HEK293 (cell line): ENCODE data around the gene MMP14.
A peak's percentile ranks its signal among the peaks of the same experiment; 100 is the strongest.

Source experiments
- CTCF ChIA-PET: fragments of 350-600 bp; formaldehyde crosslinking; extraction: SDS; loops from one replicate; lab custom pipeline; 2021; ENCODE audit warnings: antibody characterized with exemption; lab: Yijun Ruan, JAX
- POLR2A ChIA-PET: fragments of 300-600 bp; formaldehyde crosslinking; extraction: SDS; loops from one replicate; lab custom pipeline; 2020; ENCODE audit warnings: antibody characterized with exemption, inconsistent platforms; lab: Yijun Ruan, JAX
- H3K27ac ChIP-seq: fragments of 200-500 bp; sonication (Bioruptor generic); 2 replicates; pipeline ENCODE4 v1.5.1; 2014; ENCODE audit warnings: low read depth, low read length, control low read depth, inconsistent platforms; ENCODE audit errors: extremely low read depth
- H3K36me3 ChIP-seq, 2 experiments: fragments of 200-500 bp in 1 of 2; sonication (Bioruptor generic) in 1 of 2; 1 replicate in 1 of 2; 2 replicates in 1 of 2; pipeline ENCODE4 v1.5.1; 2014 to 2017; ENCODE audit warnings: inconsistent platforms in 2 of 2, low read length in 2 of 2; ENCODE audit not compliant: control insufficient read depth in 2 of 2, insufficient read depth in 1 of 2
- H3K4me1 ChIP-seq: fragments of 200-500 bp; sonication (Bioruptor generic); 2 replicates; pipeline ENCODE4 v1.5.1; 2014; ENCODE audit warnings: mild to moderate bottlenecking, low read length, inconsistent platforms; ENCODE audit not compliant: control insufficient read depth, insufficient read depth
- H3K4me3 ChIP-seq: 2 replicates; pipeline ENCODE4 v1.5.1; 2011; ENCODE audit warnings: low read depth, mild to moderate bottlenecking, control low read depth, low read length, moderate library complexity
- H3K9me3 ChIP-seq: fragments of 200-500 bp; sonication (Bioruptor generic); 2 replicates; pipeline ENCODE4 v1.5.1; 2014; ENCODE audit warnings: low read depth, low read length, inconsistent platforms; ENCODE audit not compliant: control insufficient read depth, insufficient read depth
- BCL11B ChIP-seq: fragments of 450-650 bp; formaldehyde crosslinking; IDR thresholded peaks from 2 replicates; pipeline ENCODE4 v1.5.1; 2016; ENCODE audit warnings: low read depth, missing biosample characterization, missing genetic modification characterization
- KLF1 ChIP-seq: fragments of 450-650 bp; formaldehyde crosslinking; IDR thresholded peaks from 2 replicates; pipeline ENCODE4 v1.5.1; 2016; ENCODE audit warnings: missing biosample characterization, missing genetic modification characterization
- MYNN ChIP-seq: fragments of 450-650 bp; formaldehyde crosslinking; IDR thresholded peaks from 2 replicates; pipeline ENCODE4 v1.5.1; 2016; ENCODE audit warnings: missing biosample characterization, missing genetic modification characterization, borderline replicate concordance
- RBAK ChIP-seq: fragments of 450-650 bp; formaldehyde crosslinking; IDR thresholded peaks from 2 replicates; pipeline ENCODE4 v1.5.1; 2016; ENCODE audit warnings: missing biosample characterization, missing genetic modification characterization
- ZBTB17 ChIP-seq: fragments of 450-650 bp; formaldehyde crosslinking; IDR thresholded peaks from 2 replicates; pipeline ENCODE4 v1.5.1; 2016; ENCODE audit warnings: missing biosample characterization, missing genetic modification characterization
- ZBTB48 ChIP-seq: fragments of 450-650 bp; formaldehyde crosslinking; IDR thresholded peaks from 2 replicates; pipeline ENCODE4 v1.5.1; 2016; ENCODE audit warnings: missing biosample characterization, missing genetic modification characterization
- ZNF112 ChIP-seq: fragments of 450-650 bp; formaldehyde crosslinking; IDR thresholded peaks from 2 replicates; pipeline ENCODE4 v1.5.0; 2017; ENCODE audit warnings: missing biosample characterization, missing genetic modification characterization
- ZNF19 ChIP-seq: fragments of 450-650 bp; formaldehyde crosslinking; IDR thresholded peaks from 2 replicates; pipeline ENCODE4; 2016; ENCODE audit warnings: missing biosample characterization, missing genetic modification characterization, low read depth
- ZNF23 ChIP-seq: fragments of 450-650 bp; formaldehyde crosslinking; IDR thresholded peaks from 2 replicates; pipeline ENCODE4 v1.5.1; 2016; ENCODE audit warnings: missing biosample characterization, missing genetic modification characterization, borderline replicate concordance
- ZNF292 ChIP-seq: fragments of 450-650 bp; formaldehyde crosslinking; IDR thresholded peaks from 2 replicates; pipeline ENCODE4 v1.5.1; 2016; ENCODE audit warnings: low read depth, missing biosample characterization, missing genetic modification characterization, borderline replicate concordance
- ZNF548 ChIP-seq: fragments of 450-650 bp; formaldehyde crosslinking; IDR thresholded peaks from 2 replicates; pipeline ENCODE4 v1.5.1; 2016; ENCODE audit warnings: missing biosample characterization, missing genetic modification characterization
- ZNF555 ChIP-seq: fragments of 450-650 bp; formaldehyde crosslinking; conservative IDR thresholded peaks from 2 replicates; pipeline ENCODE4 v1.5.1; 2017; ENCODE audit warnings: missing biosample characterization, mild to moderate bottlenecking, missing genetic modification characterization, inconsistent platforms
- ZNF600 ChIP-seq: fragments of 450-650 bp; formaldehyde crosslinking; IDR thresholded peaks from 2 replicates; pipeline ENCODE4 v1.5.1; 2016; ENCODE audit warnings: missing biosample characterization, missing genetic modification characterization
- ZNF624 ChIP-seq: fragments of 450-650 bp; formaldehyde crosslinking; IDR thresholded peaks from 2 replicates; pipeline ENCODE4 v1.5.1; 2017; ENCODE audit warnings: missing biosample characterization, missing genetic modification characterization
- ZNF768 ChIP-seq: fragments of 450-650 bp; formaldehyde crosslinking; IDR thresholded peaks from 2 replicates; pipeline ENCODE4 v1.5.1; 2018; ENCODE audit warnings: missing biosample characterization, mild to moderate bottlenecking, missing genetic modification characterization
- ZNF777 ChIP-seq: fragments of 450-650 bp; formaldehyde crosslinking; IDR thresholded peaks from 2 replicates; pipeline ENCODE4 v1.5.1; 2017; ENCODE audit warnings: missing biosample characterization, missing genetic modification characterization, borderline replicate concordance
- ZSCAN16 ChIP-seq: fragments of 450-650 bp; formaldehyde crosslinking; IDR thresholded peaks from 2 replicates; pipeline ENCODE4 v1.5.1; 2016; ENCODE audit warnings: missing biosample characterization, missing genetic modification characterization
- TF ChIP-seq, protein P1 (sequence below): fragments of 450-650 bp; formaldehyde crosslinking; IDR thresholded peaks from 2 replicates; pipeline ENCODE4 v1.5.1; 2016; ENCODE audit warnings: missing biosample characterization, missing genetic modification characterization
- TF ChIP-seq, protein P2 (sequence below): fragments of 450-650 bp; formaldehyde crosslinking; optimal IDR thresholded peaks from 2 replicates; pipeline ENCODE3; 2016; ENCODE audit warnings: missing biosample characterization, mild to moderate bottlenecking, missing genetic modification characterization
- TF ChIP-seq, protein P3 (sequence below): fragments of 450-650 bp; formaldehyde crosslinking; IDR thresholded peaks from 2 replicates; pipeline ENCODE4 v1.5.1; 2017; ENCODE audit warnings: missing biosample characterization, missing genetic modification characterization
- TF ChIP-seq, protein P4 (sequence below): fragments of 450-650 bp; formaldehyde crosslinking; IDR thresholded peaks from 2 replicates; pipeline ENCODE4 v1.5.1; 2016; ENCODE audit warnings: missing biosample characterization, missing genetic modification characterization, borderline replicate concordance

MMP14 gene

DNA sequence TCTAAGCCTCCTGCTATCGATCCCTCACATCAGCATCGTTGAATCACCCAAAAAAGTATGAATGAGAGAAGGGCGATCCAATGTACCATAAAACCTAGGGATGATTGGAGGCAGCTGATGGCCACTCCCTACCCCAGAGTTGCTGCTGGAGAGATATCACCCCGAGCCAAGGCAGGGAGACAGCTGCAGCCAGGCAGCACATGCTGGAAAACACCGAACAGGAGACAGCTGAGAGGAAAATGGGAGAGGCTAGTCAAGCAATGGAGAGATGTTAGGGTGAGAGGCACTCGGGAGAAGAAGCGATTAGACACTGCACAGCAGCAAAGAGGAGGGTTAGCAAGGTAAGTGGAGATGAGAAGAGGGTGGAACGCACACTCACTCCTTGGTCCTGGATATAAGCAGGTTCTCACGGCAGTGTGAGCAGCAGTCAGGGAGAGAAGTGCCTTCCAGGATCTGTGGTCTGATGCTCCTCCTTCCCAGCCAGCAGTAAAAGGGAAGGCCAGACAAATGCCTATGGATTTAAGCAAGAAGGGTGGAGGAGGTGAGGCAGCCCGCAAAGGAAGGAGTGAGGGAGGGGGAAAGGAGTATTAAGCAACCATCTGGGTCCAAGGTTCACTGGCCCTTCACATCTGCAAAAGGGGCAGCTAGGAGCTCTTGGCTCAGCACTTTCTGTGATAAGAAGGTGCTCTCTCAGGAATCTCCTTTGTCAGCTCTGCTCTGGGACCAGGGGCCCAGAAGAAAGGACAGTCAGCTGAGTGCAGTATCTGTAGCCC lies 21.3 kb upstream of the MMP14 start, which contains the start of gene SLC7A7:
TSS of gene SLC7A7 (minus strand) at position 495 of the 773 bp plus-strand sequence. CDS start 2,037 bp downstream, outside the sequence.
- Histone ChIP-seq H3K27ac (no peak within 1 kb of the TSS), H3K36me3 (no peaks in the 10 kb centered on the region), H3K4me3 (no peak within 1 kb of the TSS)
- TF ChIP-seq, protein P1, sequence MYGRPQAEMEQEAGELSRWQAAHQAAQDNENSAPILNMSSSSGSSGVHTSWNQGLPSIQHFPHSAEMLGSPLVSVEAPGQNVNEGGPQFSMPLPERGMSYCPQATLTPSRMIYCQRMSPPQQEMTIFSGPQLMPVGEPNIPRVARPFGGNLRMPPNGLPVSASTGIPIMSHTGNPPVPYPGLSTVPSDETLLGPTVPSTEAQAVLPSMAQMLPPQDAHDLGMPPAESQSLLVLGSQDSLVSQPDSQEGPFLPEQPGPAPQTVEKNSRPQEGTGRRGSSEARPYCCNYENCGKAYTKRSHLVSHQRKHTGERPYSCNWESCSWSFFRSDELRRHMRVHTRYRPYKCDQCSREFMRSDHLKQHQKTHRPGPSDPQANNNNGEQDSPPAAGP (tag by site-specific recombination) = peak; percentile 66; the same call in 1 of the 2 replicates
- no peak for TF ChIP-seq MYNN (tag by site-specific recombination)
- TF ChIP-seq BCL11B (tag by site-specific recombination) = no peak
- no peak for TF ChIP-seq ZNF777 (tag by site-specific recombination)
- peak; percentile 97 for TF ChIP-seq ZBTB17 (tag by site-specific recombination)
- TF ChIP-seq ZNF19 = no peak
- TF ChIP-seq, all 188 proteins: peak for 2
- no peaks in the 10 kb centered on the region for H3K4me1 ChIP-seq
- CTCF ChIA-PET = interaction anchor here (0.5 to 2.0 kb wide), 4 partner anchors 17 to 102 kb away, joined by 3 to 4 read pairs (median 4); no protein-coding TSS in a partner anchor
- POLR2A ChIA-PET = interaction anchor here (1.1 kb wide), 1 partner anchor 49 kb away, joined by 3 read pairs; the partner anchor contains the start of gene OXA1L
- H3K9me3 ChIP-seq = no peaks in the 10 kb centered on the region

DNA sequence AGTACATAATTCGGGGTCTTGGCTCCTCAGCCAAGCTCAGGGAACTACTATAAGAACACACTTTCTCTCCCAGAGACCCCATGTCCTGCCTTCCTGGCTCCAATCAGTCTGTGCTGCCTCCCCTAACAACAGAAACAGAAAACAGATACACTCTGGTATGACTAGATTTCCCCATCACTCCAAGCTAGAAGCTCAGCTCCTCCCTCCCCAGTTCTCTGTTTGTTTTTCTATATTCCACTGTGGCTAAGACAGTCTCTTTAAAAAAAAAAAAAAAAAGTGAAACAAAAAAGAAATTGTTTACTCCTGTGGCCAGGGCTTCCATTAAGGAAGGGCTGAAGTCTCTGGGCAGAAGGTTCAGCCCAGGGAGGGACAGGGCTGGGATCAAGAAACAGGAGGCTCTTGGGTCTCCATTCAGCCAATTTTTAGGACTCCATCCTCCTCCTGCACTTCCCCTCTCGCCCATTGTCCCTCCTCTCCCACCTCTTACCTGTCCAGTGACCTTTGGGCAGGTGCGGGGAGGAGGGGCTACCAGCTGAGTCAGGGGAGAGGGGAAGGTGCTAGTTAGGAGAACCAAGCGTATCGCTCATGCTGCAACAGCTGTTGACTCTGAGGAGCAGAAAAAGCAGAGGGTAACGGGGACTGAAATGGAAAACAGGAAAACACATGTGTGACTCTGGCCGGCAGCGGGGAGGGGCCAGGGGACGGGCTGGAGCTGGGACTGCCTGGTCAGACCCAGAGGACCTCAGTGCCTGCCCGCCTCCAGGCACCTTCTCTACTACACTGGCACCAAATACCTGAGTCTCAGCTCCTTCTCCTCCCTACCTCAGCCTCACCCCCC lies 17.0 kb upstream of the MMP14 start:
- POLR2A ChIA-PET = interaction anchor here (0.7 kb wide), 1 partner anchor 24 kb away, joined by 4 read pairs; no protein-coding TSS in a partner anchor
- TF ChIP-seq KLF1 = no peak
- TF ChIP-seq, protein P2, sequence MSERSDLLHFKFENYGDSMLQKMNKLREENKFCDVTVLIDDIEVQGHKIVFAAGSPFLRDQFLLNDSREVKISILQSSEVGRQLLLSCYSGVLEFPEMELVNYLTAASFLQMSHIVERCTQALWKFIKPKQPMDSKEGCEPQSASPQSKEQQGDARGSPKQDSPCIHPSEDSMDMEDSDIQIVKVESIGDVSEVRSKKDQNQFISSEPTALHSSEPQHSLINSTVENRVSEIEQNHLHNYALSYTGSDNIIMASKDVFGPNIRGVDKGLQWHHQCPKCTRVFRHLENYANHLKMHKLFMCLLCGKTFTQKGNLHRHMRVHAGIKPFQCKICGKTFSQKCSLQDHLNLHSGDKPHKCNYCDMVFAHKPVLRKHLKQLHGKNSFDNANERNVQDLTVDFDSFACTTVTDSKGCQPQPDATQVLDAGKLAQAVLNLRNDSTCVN = no peak
- no peak for TF ChIP-seq ZNF768 (tag by site-specific recombination)
- TF ChIP-seq ZBTB48 (tag by site-specific recombination) = no peak
- no peak for TF ChIP-seq ZNF548 (tag by site-specific recombination)
- no peak for TF ChIP-seq ZNF600
- TF ChIP-seq ZNF23 = no peak
- TF ChIP-seq ZNF555 (tag by site-specific recombination) = no peak
- TF ChIP-seq, protein P3, sequence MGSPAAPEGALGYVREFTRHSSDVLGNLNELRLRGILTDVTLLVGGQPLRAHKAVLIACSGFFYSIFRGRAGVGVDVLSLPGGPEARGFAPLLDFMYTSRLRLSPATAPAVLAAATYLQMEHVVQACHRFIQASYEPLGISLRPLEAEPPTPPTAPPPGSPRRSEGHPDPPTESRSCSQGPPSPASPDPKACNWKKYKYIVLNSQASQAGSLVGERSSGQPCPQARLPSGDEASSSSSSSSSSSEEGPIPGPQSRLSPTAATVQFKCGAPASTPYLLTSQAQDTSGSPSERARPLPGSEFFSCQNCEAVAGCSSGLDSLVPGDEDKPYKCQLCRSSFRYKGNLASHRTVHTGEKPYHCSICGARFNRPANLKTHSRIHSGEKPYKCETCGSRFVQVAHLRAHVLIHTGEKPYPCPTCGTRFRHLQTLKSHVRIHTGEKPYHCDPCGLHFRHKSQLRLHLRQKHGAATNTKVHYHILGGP (tag by site-specific recombination) = no peak

DNA sequence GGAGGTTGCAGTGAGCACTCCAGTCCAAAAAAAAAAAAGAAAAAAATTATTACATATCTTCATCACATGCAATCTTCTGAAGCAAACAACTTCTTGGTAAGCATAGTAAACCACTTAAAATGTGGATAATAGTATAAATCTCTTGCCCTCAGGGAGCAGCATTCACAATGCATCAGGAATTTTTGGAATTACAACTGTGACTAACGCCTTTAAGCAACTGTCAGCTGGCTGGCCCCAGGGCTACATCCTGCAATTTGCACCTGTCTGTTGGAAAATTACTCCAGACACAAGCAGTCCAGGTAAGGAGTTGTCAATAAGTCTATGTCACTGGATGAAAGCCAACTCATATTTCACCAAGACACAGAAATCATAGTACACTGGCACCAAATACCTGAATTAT lies 15.7 kb upstream of the MMP14 start:
- CTCF ChIA-PET = interaction anchor here (0.7 to 4.7 kb wide), 7 partner anchors 8 to 250 kb away, joined by 3 to 115 read pairs (median 5); partner anchors contain the start of gene MRPL52
- Histone ChIP-seq H3K27ac (no peak overlapping the region), H3K9me3 (no peaks in the 10 kb centered on the region), H3K4me1 (peaks cover 2% of the 10 kb centered on the region; the same call in 1 of the 2 replicates), H3K4me3 (no peak overlapping the region)
- TF ChIP-seq ZNF624 (tag by site-specific recombination) = no peak
- no peak for TF ChIP-seq RBAK (tag by site-specific recombination)
- no peak for TF ChIP-seq ZSCAN16
- TF ChIP-seq, protein P4, sequence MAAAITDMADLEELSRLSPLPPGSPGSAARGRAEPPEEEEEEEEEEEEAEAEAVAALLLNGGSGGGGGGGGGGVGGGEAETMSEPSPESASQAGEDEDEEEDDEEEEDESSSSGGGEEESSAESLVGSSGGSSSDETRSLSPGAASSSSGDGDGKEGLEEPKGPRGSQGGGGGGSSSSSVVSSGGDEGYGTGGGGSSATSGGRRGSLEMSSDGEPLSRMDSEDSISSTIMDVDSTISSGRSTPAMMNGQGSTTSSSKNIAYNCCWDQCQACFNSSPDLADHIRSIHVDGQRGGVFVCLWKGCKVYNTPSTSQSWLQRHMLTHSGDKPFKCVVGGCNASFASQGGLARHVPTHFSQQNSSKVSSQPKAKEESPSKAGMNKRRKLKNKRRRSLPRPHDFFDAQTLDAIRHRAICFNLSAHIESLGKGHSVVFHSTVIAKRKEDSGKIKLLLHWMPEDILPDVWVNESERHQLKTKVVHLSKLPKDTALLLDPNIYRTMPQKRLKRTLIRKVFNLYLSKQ (tag by site-specific recombination) = no peak
- no peak for TF ChIP-seq ZNF112 (tag by site-specific recombination)
- TF ChIP-seq ZNF292 (tag by site-specific recombination) = no peak
- TF ChIP-seq, all 188 proteins: peak for 0
- no peaks in the 10 kb centered on the region for H3K36me3 ChIP-seq
- POLR2A ChIA-PET = interaction anchor here (0.6 kb wide), 1 partner anchor 14 kb away, joined by 3 read pairs; no protein-coding TSS in a partner anchor

More for the DNA sequence above, 17.0 kb upstream of the MMP14 start:
- Histone ChIP-seq H3K36me3 (no peaks in the 10 kb centered on the region), H3K4me3 (no peak overlapping the region), H3K4me1 (no peaks in the 10 kb centered on the region), H3K9me3 (no peaks in the 10 kb centered on the region), H3K27ac (no peak overlapping the region)
- CTCF ChIA-PET = interaction anchor here (0.5 to 3.2 kb wide), 12 partner anchors 8 to 486 kb away, joined by 3 to 12 read pairs (median 3); partner anchors contain the start of gene MRPL52
